Keratinocyte (primary cell): ENCODE results near the gene ANKUB1. TPM values are rescaled to one million over a fixed set of nuclear protein-coding genes. Genes with fewer than 3 reads are reported as not detected.

Experiments
- DNase-seq: peaks from one replicate; pipeline ENCODE4 v3.0.0-alpha.2; 2011; ENCODE audit warnings: low read depth, missing footprints, low spot score
- FAIRE-seq: peaks from 2 replicates; lab custom pipeline; 2011; peaks lifted over from hg19 to GRCh38; lab: Jason Lieb, UNC
- H2AFZ ChIP-seq: 2 replicates; pipeline ENCODE4 v1.6.0; 2012; ENCODE audit warnings: low read length, control low read depth, inconsistent platforms; ENCODE audit not compliant: control insufficient read depth
- H3K27ac ChIP-seq: 2 replicates; pipeline ENCODE4 v1.5.1; 2011; ENCODE audit warnings: low read length; ENCODE audit not compliant: control insufficient read depth, insufficient read depth
- H3K27me3 ChIP-seq: 3 replicates; pipeline ENCODE4 v1.6.0; 2011; ENCODE audit warnings: low read length; ENCODE audit not compliant: control insufficient read depth, insufficient read depth; ENCODE audit errors: extremely low read depth
- H3K36me3 ChIP-seq, 2 experiments: 2 replicates in 1 of 2; 3 replicates in 1 of 2; pipeline ENCODE4 v1.5.1; 2011; ENCODE audit warnings: low read length in 2 of 2, mild to moderate bottlenecking in 1 of 2; ENCODE audit not compliant: control insufficient read depth in 2 of 2, insufficient read depth in 2 of 2; ENCODE audit errors: extremely low read depth in 1 of 2
- H3K4me1 ChIP-seq: 3 replicates; pipeline ENCODE4 v1.5.1; 2011; ENCODE audit warnings: low read length; ENCODE audit not compliant: control insufficient read depth, insufficient read depth; ENCODE audit errors: extremely low read depth
- H3K4me2 ChIP-seq: 3 replicates; pipeline ENCODE4 v1.6.0; 2011; ENCODE audit warnings: low read depth, low read length; ENCODE audit not compliant: control insufficient read depth, insufficient read depth; ENCODE audit errors: extremely low read depth
- H3K4me3 ChIP-seq, 3 experiments: fragments of 200-600 bp in 1 of 3; sonication (generic) in 1 of 3; 2 replicates in 2 of 3; 3 replicates in 1 of 3; pipeline ENCODE4 v1.5.1; 2011 to 2016; ENCODE audit warnings: low read length in 3 of 3, mild to moderate bottlenecking in 3 of 3, control low read depth in 2 of 3, inconsistent platforms in 1 of 3, low read depth in 1 of 3, mixed read lengths in 1 of 3, mixed run types in 1 of 3, moderate library complexity in 1 of 3; ENCODE audit not compliant: control insufficient read depth in 2 of 3, insufficient read depth in 2 of 3; ENCODE audit errors: extremely low read depth in 1 of 3
- H3K79me2 ChIP-seq: 2 replicates; pipeline ENCODE4 v1.6.0; 2012; ENCODE audit warnings: low read length; ENCODE audit not compliant: control insufficient read depth, insufficient read depth
- H3K9ac ChIP-seq: 3 replicates; pipeline ENCODE4 v1.6.0; 2011; ENCODE audit warnings: low read length; ENCODE audit not compliant: control insufficient read depth, insufficient read depth; ENCODE audit errors: extremely low read depth
- H3K9me1 ChIP-seq: 3 replicates; pipeline ENCODE4 v1.6.0; 2011; ENCODE audit warnings: low read length; ENCODE audit not compliant: control insufficient read depth, insufficient read depth; ENCODE audit errors: extremely low read depth
- H3K9me3 ChIP-seq: 2 replicates; pipeline ENCODE4 v1.5.1; 2012; ENCODE audit warnings: low read depth, low read length; ENCODE audit not compliant: control insufficient read depth
- H4K20me1 ChIP-seq: 3 replicates; pipeline ENCODE4 v1.6.0; 2011; ENCODE audit warnings: low read length; ENCODE audit not compliant: control insufficient read depth, insufficient read depth; ENCODE audit errors: extremely low read depth
- EZH2 ChIP-seq: IDR thresholded peaks from one replicate; pipeline ENCODE4 v1.6.1; 2012; ENCODE audit warnings: inconsistent platforms, mild to moderate bottlenecking, low read length, moderate library complexity
- dilution Hi-C: fragments of 300-500 bp; cut with MboI; formaldehyde crosslinking; loops from one replicate; pipeline ENCODE4 v1.7.0; 2020; ENCODE audit warnings: low sequenced_read_pairs; ENCODE audit not compliant: extremely low pct_ligation_motif_present
- polyA plus RNA-seq, 5 experiments: library from polyadenylated mRNA; depleted of rRNA in 3 of 5; stranded (reverse) in 3 of 5; stranded (forward) in 1 of 5; unstranded in 1 of 5; fragments of >200 nt; gene quantifications; 1 replicate in 1 of 5; 2 replicates in 3 of 5; 3 replicates in 1 of 5; pipeline versions ENCODE4 v1.2.1 to v1.2.3, GENCODE V29; 2011 to 2012; ENCODE audit warnings: missing spikeins in 2 of 5, low read depth in 1 of 5, low replicate concordance in 1 of 5
- TF ChIP-seq, protein P1 (sequence below), 3 experiments: IDR thresholded peaks in 1 of 3; conservative IDR thresholded peaks in 1 of 3; optimal IDR thresholded peaks in 1 of 3; 2 replicates in 2 of 3; 3 replicates in 1 of 3; pipeline versions ENCODE3 to v1.5.1; 2011; ENCODE audit warnings: low read length in 3 of 3, mild to moderate bottlenecking in 3 of 3, moderate library complexity in 2 of 3, control low read depth in 1 of 3, inconsistent platforms in 1 of 3; ENCODE audit not compliant: insufficient read depth in 2 of 3; ENCODE audit errors: extremely low read depth in 1 of 3

The ANKUB1 gene
- polyA plus RNA-seq, 1 donor (not counting 4 experiments of a cell fraction or from before 2014, with no cell fraction given), result 0.66 TPM

DNA sequence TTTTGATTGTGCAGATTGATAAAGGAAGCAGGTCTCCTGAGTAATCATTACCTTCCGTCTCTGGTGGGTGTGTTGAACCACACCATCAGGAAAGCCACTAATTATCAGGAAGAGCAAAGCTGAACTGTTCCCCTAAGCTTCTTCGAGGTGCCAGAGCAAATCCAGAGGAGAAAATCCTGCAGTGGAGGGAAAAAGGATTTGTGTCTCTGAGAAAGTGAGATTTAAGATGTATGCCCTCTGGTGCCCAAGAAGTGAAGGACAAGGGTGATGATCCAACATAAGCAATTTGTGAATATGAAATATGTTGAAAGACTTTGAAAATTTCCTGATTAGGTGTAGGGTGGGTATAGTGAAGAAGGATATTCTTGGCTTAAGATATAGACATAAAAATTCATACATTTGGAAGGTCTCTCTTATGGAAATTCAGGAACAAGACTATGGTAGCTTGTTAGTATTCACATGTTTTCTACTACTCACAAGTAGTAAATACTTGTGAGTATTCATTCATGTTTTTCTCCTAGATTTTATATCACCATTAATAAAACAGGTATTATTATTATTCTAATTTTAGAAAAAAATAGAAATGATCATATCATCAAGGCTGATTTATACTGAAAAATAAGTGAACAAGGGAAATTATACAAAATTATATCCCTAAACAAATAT is 74.8 kb downstream of the ANKUB1 start:
- Histone ChIP-seq H4K20me1 (no peaks in the 10 kb centered on the region), H3K27ac (no peak overlapping the region), H3K27me3 (no peaks in the 10 kb centered on the region), H3K4me2 (no peak overlapping the region), H3K4me3 (no peak overlapping the region), H3K9me3 (no peaks in the 10 kb centered on the region), H3K9ac (no peak overlapping the region), H3K36me3 (no peaks in the 10 kb centered on the region), H3K4me1 (peaks cover 3% of the 10 kb centered on the region), H3K9me1 (no peaks in the 10 kb centered on the region), H3K79me2 (no peaks in the 10 kb centered on the region), H2AFZ (peak overlapping the region; percentile 41)
- dilution Hi-C loops, result no loop called here
- DNase-seq, result no peak
- FAIRE-seq, result peak; percentile 96
- TF ChIP-seq, protein P1, sequence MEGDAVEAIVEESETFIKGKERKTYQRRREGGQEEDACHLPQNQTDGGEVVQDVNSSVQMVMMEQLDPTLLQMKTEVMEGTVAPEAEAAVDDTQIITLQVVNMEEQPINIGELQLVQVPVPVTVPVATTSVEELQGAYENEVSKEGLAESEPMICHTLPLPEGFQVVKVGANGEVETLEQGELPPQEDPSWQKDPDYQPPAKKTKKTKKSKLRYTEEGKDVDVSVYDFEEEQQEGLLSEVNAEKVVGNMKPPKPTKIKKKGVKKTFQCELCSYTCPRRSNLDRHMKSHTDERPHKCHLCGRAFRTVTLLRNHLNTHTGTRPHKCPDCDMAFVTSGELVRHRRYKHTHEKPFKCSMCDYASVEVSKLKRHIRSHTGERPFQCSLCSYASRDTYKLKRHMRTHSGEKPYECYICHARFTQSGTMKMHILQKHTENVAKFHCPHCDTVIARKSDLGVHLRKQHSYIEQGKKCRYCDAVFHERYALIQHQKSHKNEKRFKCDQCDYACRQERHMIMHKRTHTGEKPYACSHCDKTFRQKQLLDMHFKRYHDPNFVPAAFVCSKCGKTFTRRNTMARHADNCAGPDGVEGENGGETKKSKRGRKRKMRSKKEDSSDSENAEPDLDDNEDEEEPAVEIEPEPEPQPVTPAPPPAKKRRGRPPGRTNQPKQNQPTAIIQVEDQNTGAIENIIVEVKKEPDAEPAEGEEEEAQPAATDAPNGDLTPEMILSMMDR (optimal IDR thresholded peaks at IDR 0.05 in 1 of 3, IDR thresholded peaks at IDR 0.05 in 1 of 3, conservative IDR thresholded peaks at IDR 0.05 in 1 of 3; ENCODE audit: extremely low read depth in 1 of 3, insufficient read depth in 2 of 3, low read length in 3 of 3), result peak; percentile 51 to 63 (median 59)
- no peak for TF ChIP-seq EZH2

DNA sequence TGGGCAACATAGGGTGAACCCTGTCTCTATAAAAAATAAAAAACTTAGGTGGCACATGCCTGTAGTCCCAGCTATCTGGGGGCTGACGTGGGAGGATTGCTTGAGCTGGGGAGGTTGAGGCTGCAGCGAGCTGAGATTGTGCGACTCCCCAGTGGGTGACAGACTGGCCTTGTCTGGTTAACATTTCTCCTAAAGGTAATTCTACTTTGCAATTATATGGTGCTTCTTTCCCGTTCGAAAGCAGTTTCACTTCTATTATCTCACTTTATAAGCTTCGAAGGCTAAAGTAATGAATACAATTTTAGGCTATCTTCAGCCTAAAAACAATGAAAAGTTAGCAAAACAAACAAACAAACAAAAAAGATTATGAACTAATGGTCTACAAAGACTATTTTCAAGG is 75.4 kb downstream of the ANKUB1 start:
- no peak overlapping the region for H3K4me3 ChIP-seq
- no peaks in the 10 kb centered on the region for H4K20me1 ChIP-seq
- no peak overlapping the region for H3K4me2 ChIP-seq
- H3K27me3 ChIP-seq, result no peaks in the 10 kb centered on the region
- dilution Hi-C loops, result no loop called here
- no peak overlapping the region for H3K9ac ChIP-seq
- H3K36me3 ChIP-seq, result no peaks in the 10 kb centered on the region
- TF ChIP-seq EZH2, result no peak
- TF ChIP-seq, protein P1 (optimal IDR thresholded peaks at IDR 0.05 in 1 of 3, IDR thresholded peaks at IDR 0.05 in 1 of 3, conservative IDR thresholded peaks at IDR 0.05 in 1 of 3; ENCODE audit: extremely low read depth in 1 of 3, insufficient read depth in 2 of 3, low read length in 3 of 3), result no peak
- no peaks in the 10 kb centered on the region for H3K79me2 ChIP-seq
- peaks cover 3% of the 10 kb centered on the region for H3K4me1 ChIP-seq
- no peaks in the 10 kb centered on the region for H3K9me1 ChIP-seq
- no peaks in the 10 kb centered on the region for H3K9me3 ChIP-seq
- H3K27ac ChIP-seq, result no peak overlapping the region
- DNase-seq (no peak), FAIRE-seq (no peak)
- H2AFZ ChIP-seq, result peak overlapping the region; percentile 41
